Measurements from ENCODE around the gene SRC. TPM values are rescaled to one million over a fixed set of nuclear protein-coding genes. Genes with fewer than 3 reads are reported as not detected.

Gene SRC
- total and polyA plus RNA-seq, 2 experiments from 2014 or later: 8.0 to 25.9 TPM

GRCh38 chr20:37356387-37356786 lies 10.4 kb downstream of the SRC start:
- Mint-ChIP-seq H3K27me3 (ENCODE audit: insufficient read depth, low read depth, poor library complexity) (peaks cover 7% of the 10 kb centered on the region), H3K4me1 (peaks cover 17% of the 10 kb centered on the region; the same call in 2 of the 3 replicates), H3K9me3 (no peaks in the 10 kb centered on the region), H3K27ac (no peak overlapping the region), H3K36me3 (ENCODE audit: low read depth) (peaks cover 7% of the 10 kb centered on the region; the same call in 1 of the 3 replicates), H3K4me3 (no peak overlapping the region)
- no peaks in the 10 kb centered on the region for H3F3A ChIP-seq (replicated peaks; ENCODE audit: low read depth)
- no peak overlapping the region for H3K4me3 ChIP-seq
- DNase-seq (ENCODE audit: low spot score) (no peak), ATAC-seq (no peak; the same call in 2 of the 3 replicates)
- H3K27ac ChIP-seq (ENCODE audit: low read depth): no peak overlapping the region
- H3K4me1 ChIP-seq (ENCODE audit: insufficient read depth): no peaks in the 10 kb centered on the region; the same call in 1 of the 2 replicates
- H3K36me3 ChIP-seq (ENCODE audit: insufficient read depth): no peaks in the 10 kb centered on the region
- TF ChIP-seq ZNF114 (CRISPR knock-in tag; IDR thresholded peaks at IDR 0.05) (no peak), CTCF (conservative IDR thresholded peaks at IDR 0.05; ENCODE audit: low read depth in 2 of 2) (no peak), EZH2phosphoT487 (IDR thresholded peaks at IDR 0.05; ENCODE audit: unreplicated experiment) (no peak), ETS1 (IDR thresholded peaks at IDR 0.05) (no peak), CREB1 (CRISPR knock-in tag; IDR thresholded peaks at IDR 0.05; ENCODE audit: low read depth) (no peak)
- no peak overlapping the region for H3K4me2 ChIP-seq
- H2AFZ ChIP-seq: no peak overlapping the region
- H3K27me3 ChIP-seq (ENCODE audit: insufficient read depth): no peaks in the 10 kb centered on the region
- H4K20me1 ChIP-seq (replicated peaks; ENCODE audit: insufficient read depth): peaks cover 11% of the 10 kb centered on the region
- H3K79me2 ChIP-seq (replicated peaks; ENCODE audit: insufficient read depth): peaks cover 70% of the 10 kb centered on the region
- no peaks in the 10 kb centered on the region for H3K9me2 ChIP-seq (ENCODE audit: insufficient read depth)

GRCh38 chr20:37356961-37357371 lies 11.0 kb downstream of the SRC start:
- Mint-ChIP-seq H3K9me3 (no peaks in the 10 kb centered on the region), H3K4me1 (peaks cover 17% of the 10 kb centered on the region; the same call in 2 of the 3 replicates), H3K4me3 (no peak overlapping the region), H3K27ac (no peak overlapping the region), H3K27me3 (ENCODE audit: insufficient read depth, low read depth, poor library complexity) (peaks cover 7% of the 10 kb centered on the region), H3K36me3 (ENCODE audit: low read depth) (peaks cover 7% of the 10 kb centered on the region; the same call in 1 of the 3 replicates)
- Histone ChIP-seq H3K9me2 (ENCODE audit: insufficient read depth) (no peaks in the 10 kb centered on the region), H3K36me3 (ENCODE audit: insufficient read depth) (no peaks in the 10 kb centered on the region), H3K4me3 (no peak overlapping the region), H3K27me3 (ENCODE audit: insufficient read depth) (no peaks in the 10 kb centered on the region), H2AFZ (no peak overlapping the region), H3K4me1 (ENCODE audit: insufficient read depth) (no peaks in the 10 kb centered on the region; the same call in 1 of the 2 replicates), H4K20me1 (replicated peaks; ENCODE audit: insufficient read depth) (peaks cover 10% of the 10 kb centered on the region), H3F3A (replicated peaks; ENCODE audit: low read depth) (no peaks in the 10 kb centered on the region), H3K79me2 (replicated peaks; ENCODE audit: insufficient read depth) (peaks cover 64% of the 10 kb centered on the region), H3K4me2 (no peak overlapping the region), H3K27ac (ENCODE audit: low read depth) (no peak overlapping the region)
- TF ChIP-seq STAT1 (IDR thresholded peaks at IDR 0.05; ENCODE audit: unreplicated experiment) (no peak), EZH2phosphoT487 (IDR thresholded peaks at IDR 0.05; ENCODE audit: unreplicated experiment) (no peak)
- DNase-seq (ENCODE audit: low spot score) (no peak), ATAC-seq (no peak)
